ENCODE measurements around the gene U2AF1L4. TPM values are rescaled to one million over a fixed set of nuclear protein-coding genes. Genes with fewer than 3 reads are reported as not detected.

U2AF1L4 gene
- total and polyA plus RNA-seq, 10 of the 15 experiments (the other 5 are each of a cell fraction or from before 2014, with no cell fraction given), result 7.9 to 21.6 (median 15.1) TPM

DNA sequence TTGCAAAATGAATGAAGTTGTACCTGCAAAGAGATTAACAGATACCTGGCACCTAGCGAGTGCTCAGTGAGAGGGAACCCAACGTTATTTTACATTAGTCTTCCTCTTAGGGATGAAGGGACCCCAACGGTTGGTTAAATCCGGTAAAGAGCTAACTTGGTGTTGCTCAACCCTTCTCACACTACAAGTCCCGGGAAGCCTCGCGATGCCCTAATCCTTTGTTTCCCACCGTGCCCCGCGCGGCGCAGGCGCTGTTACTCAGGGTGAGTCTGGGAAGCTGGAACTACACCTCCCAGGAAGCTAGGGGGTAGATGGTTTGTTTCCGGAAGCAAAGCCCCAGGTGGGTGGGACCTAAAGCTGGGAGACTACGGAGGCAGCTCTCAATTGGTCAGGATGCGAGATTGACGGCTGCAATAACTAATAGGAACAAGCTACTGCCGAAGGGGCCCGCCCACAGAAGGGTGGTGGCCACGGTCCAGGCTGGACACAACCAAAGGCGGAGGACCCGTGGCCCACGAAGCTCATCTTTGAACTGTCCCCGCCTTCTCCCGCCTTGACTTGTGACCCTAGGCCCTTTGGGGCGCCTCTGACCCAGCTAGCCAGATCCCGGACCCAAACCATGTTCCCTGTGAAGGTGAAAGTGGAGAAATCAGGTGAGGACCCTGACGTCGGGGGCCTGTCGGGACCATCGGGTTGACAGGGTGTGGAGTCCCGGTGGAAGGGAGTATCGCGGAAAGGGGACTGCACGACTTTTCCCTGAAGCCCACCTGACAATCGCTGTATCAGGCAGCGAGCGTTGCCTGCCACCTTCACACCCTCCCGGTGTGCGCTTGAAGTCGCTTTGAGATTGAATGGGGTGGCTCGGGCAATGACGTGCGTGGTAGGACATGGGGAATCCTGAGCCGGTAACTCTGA is 3.1 kb upstream of the U2AF1L4 start, which contains the start of gene LIN37 (continued):
- peak; percentile 98 for TF ChIP-seq DPF2 (IDR thresholded peaks at IDR 0.05)
- TF ChIP-seq, protein P1, sequence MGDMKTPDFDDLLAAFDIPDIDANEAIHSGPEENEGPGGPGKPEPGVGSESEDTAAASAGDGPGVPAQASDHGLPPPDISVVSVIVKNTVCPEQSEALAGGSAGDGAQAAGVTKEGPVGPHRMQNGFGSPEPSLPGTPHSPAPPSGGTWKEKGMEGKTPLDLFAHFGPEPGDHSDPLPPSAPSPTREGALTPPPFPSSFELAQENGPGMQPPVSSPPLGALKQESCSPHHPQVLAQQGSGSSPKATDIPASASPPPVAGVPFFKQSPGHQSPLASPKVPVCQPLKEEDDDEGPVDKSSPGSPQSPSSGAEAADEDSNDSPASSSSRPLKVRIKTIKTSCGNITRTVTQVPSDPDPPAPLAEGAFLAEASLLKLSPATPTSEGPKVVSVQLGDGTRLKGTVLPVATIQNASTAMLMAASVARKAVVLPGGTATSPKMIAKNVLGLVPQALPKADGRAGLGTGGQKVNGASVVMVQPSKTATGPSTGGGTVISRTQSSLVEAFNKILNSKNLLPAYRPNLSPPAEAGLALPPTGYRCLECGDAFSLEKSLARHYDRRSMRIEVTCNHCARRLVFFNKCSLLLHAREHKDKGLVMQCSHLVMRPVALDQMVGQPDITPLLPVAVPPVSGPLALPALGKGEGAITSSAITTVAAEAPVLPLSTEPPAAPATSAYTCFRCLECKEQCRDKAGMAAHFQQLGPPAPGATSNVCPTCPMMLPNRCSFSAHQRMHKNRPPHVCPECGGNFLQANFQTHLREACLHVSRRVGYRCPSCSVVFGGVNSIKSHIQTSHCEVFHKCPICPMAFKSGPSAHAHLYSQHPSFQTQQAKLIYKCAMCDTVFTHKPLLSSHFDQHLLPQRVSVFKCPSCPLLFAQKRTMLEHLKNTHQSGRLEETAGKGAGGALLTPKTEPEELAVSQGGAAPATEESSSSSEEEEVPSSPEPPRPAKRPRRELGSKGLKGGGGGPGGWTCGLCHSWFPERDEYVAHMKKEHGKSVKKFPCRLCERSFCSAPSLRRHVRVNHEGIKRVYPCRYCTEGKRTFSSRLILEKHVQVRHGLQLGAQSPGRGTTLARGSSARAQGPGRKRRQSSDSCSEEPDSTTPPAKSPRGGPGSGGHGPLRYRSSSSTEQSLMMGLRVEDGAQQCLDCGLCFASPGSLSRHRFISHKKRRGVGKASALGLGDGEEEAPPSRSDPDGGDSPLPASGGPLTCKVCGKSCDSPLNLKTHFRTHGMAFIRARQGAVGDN (IDR thresholded peaks at IDR 0.05), result peak; percentile 31; the same call in 1 of the 2 replicates
- no peak for TF ChIP-seq CHD1 (IDR thresholded peaks at IDR 0.05; ENCODE audit: low read depth, low read length)
- TF ChIP-seq ZZZ3 (IDR thresholded peaks at IDR 0.05; ENCODE audit: control insufficient read depth, insufficient read length, low read depth), result no peak
- no peak for TF ChIP-seq MEF2B (IDR thresholded peaks at IDR 0.05; ENCODE audit: partially characterized antibody, poor library complexity, severe bottlenecking)
- peak; percentile 55 for TF ChIP-seq POLR2A (IDR thresholded peaks at IDR 0.05; ENCODE audit: low read depth, low read length)
- no peak for TF ChIP-seq SUPT20H (IDR thresholded peaks at IDR 0.05; ENCODE audit: borderline replicate concordance, control insufficient read depth, low read depth, low read length)
- TF ChIP-seq, protein P2, sequence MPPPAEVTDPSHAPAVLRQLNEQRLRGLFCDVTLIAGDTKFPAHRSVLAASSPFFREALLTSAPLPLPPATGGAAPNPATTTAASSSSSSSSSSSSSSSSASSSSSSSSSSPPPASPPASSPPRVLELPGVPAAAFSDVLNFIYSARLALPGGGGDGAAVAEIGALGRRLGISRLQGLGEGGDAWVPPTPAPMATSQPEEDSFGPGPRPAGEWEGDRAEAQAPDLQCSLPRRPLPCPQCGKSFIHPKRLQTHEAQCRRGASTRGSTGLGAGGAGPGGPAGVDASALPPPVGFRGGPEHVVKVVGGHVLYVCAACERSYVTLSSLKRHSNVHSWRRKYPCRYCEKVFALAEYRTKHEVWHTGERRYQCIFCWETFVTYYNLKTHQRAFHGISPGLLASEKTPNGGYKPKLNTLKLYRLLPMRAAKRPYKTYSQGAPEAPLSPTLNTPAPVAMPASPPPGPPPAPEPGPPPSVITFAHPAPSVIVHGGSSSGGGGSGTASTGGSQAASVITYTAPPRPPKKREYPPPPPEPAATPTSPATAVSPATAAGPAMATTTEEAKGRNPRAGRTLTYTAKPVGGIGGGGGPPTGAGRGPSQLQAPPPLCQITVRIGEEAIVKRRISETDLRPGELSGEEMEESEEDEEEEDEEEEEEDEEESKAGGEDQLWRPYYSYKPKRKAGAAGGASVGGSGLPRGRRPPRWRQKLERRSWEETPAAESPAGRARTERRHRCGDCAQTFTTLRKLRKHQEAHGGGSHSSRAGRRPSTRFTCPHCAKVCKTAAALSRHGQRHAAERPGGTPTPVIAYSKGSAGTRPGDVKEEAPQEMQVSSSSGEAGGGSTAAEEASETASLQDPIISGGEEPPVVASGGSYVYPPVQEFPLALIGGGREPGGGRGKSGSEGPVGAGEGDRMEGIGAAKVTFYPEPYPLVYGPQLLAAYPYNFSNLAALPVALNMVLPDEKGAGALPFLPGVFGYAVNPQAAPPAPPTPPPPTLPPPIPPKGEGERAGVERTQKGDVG (CRISPR knock-in tag; IDR thresholded peaks at IDR 0.05), result no peak
- TF ChIP-seq MTA3 (IDR thresholded peaks at IDR 0.05; ENCODE audit: borderline replicate concordance, low read length), result no peak
- no peak for TF ChIP-seq MYC (IDR thresholded peaks at IDR 0.05; ENCODE audit: insufficient read depth, insufficient read length, insufficient replicate concordance, low read length, severe bottlenecking)
- no peak for TF ChIP-seq SMARCA5 (IDR thresholded peaks at IDR 0.05)
- TF ChIP-seq CREB1 (IDR thresholded peaks at IDR 0.05; ENCODE audit: low read depth), result peak; percentile 90
- TF ChIP-seq, protein P3, sequence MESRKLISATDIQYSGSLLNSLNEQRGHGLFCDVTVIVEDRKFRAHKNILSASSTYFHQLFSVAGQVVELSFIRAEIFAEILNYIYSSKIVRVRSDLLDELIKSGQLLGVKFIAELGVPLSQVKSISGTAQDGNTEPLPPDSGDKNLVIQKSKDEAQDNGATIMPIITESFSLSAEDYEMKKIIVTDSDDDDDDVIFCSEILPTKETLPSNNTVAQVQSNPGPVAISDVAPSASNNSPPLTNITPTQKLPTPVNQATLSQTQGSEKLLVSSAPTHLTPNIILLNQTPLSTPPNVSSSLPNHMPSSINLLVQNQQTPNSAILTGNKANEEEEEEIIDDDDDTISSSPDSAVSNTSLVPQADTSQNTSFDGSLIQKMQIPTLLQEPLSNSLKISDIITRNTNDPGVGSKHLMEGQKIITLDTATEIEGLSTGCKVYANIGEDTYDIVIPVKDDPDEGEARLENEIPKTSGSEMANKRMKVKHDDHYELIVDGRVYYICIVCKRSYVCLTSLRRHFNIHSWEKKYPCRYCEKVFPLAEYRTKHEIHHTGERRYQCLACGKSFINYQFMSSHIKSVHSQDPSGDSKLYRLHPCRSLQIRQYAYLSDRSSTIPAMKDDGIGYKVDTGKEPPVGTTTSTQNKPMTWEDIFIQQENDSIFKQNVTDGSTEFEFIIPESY (IDR thresholded peaks at IDR 0.05), result no peak
- TF ChIP-seq RB1 (IDR thresholded peaks at IDR 0.05; ENCODE audit: borderline replicate concordance), result no peak; the same call in 1 of the 2 replicates
- TF ChIP-seq BACH1 (IDR thresholded peaks at IDR 0.05; ENCODE audit: borderline replicate concordance), result peak; percentile 84
- TF ChIP-seq, protein P4, sequence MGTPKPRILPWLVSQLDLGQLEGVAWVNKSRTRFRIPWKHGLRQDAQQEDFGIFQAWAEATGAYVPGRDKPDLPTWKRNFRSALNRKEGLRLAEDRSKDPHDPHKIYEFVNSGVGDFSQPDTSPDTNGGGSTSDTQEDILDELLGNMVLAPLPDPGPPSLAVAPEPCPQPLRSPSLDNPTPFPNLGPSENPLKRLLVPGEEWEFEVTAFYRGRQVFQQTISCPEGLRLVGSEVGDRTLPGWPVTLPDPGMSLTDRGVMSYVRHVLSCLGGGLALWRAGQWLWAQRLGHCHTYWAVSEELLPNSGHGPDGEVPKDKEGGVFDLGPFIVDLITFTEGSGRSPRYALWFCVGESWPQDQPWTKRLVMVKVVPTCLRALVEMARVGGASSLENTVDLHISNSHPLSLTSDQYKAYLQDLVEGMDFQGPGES (IDR thresholded peaks at IDR 0.05), result peak; percentile 89
- TF ChIP-seq, protein P5, sequence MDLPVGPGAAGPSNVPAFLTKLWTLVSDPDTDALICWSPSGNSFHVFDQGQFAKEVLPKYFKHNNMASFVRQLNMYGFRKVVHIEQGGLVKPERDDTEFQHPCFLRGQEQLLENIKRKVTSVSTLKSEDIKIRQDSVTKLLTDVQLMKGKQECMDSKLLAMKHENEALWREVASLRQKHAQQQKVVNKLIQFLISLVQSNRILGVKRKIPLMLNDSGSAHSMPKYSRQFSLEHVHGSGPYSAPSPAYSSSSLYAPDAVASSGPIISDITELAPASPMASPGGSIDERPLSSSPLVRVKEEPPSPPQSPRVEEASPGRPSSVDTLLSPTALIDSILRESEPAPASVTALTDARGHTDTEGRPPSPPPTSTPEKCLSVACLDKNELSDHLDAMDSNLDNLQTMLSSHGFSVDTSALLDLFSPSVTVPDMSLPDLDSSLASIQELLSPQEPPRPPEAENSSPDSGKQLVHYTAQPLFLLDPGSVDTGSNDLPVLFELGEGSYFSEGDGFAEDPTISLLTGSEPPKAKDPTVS (IDR thresholded peaks at IDR 0.05; ENCODE audit: low read depth, low read length), result no peak

All from GM12878 (cell line).